LNCaP clone FGC (cell line): ENCODE data around the gene COQ8B.

Experiments used
- DNase-seq: peaks from one replicate; pipeline ENCODE4 v3.0.0-alpha.2; 2011; ENCODE audit warnings: low read depth
- H3K4me3 ChIP-seq: 2 replicates; pipeline ENCODE4 v1.5.1; 2011; ENCODE audit warnings: mild to moderate bottlenecking, low read depth, low read length, control low read depth
- CTCF ChIP-seq: IDR thresholded peaks from 2 replicates; pipeline ENCODE4 v1.5.1; 2012; ENCODE audit warnings: mild to moderate bottlenecking; ENCODE audit not compliant: control insufficient read depth, insufficient read depth; ENCODE audit errors: extremely low read depth

Gene COQ8B

GRCh38 chr19:40742477-40742876, 25.8 kb upstream of the COQ8B start:
- no peak overlapping the region for H3K4me3 ChIP-seq
- DNase-seq, result no peak
- TF ChIP-seq CTCF, result no peak

GRCh38 chr19:40741527-40742390, 25.1 kb upstream of the COQ8B start:
- TF ChIP-seq CTCF, result no peak
- no peak for DNase-seq
- no peak overlapping the region for H3K4me3 ChIP-seq

GRCh38 chr19:40740747-40741146, 24.1 kb upstream of the COQ8B start:
- no peak overlapping the region for H3K4me3 ChIP-seq
- DNase-seq, result no peak
- no peak for TF ChIP-seq CTCF

GRCh38 chr19:40739871-40740703, 23.4 kb upstream of the COQ8B start:
- no peak for TF ChIP-seq CTCF
- H3K4me3 ChIP-seq, result no peak overlapping the region
- no peak for DNase-seq

GRCh38 chr19:40739030-40739839, 22.5 kb upstream of the COQ8B start:
- H3K4me3 ChIP-seq, result no peak overlapping the region
- DNase-seq, result no peak
- TF ChIP-seq CTCF, result no peak

GRCh38 chr19:40737102-40737644, 20.5 kb upstream of the COQ8B start:
- TF ChIP-seq CTCF, result no peak
- no peak overlapping the region for H3K4me3 ChIP-seq
- no peak for DNase-seq
